WERI-Rb-1 (cell line): Measurements from ENCODE around the gene OLFM4.
"Not testable (repeated sequence)": the region's sequence is repeated elsewhere in the genome, so short reads cannot be mapped to it uniquely, and the experiment has no call there.

Experiments
- DNase-seq: peaks from one replicate; pipeline ENCODE4 v3.0.0-alpha.2; 2020
- H3K27ac ChIP-seq: fragments of 250-450 bp; sonication (Bioruptor Pico); 2 replicates; pipeline ENCODE4 v1.5.1; 2020; ENCODE audit warnings: mild to moderate bottlenecking, moderate library complexity
- H3K27me3 ChIP-seq: fragments of 250-450 bp; sonication (Bioruptor Pico); 2 replicates; pipeline ENCODE4 v1.5.1; 2021; ENCODE audit warnings: mild to moderate bottlenecking, low read depth, moderate library complexity; ENCODE audit not compliant: insufficient read depth, severe bottlenecking
- H3K36me3 ChIP-seq: fragments of 250-450 bp; sonication (Bioruptor Pico); 2 replicates; pipeline ENCODE4 v1.5.1; 2020; ENCODE audit warnings: mild to moderate bottlenecking, moderate library complexity
- H3K4me3 ChIP-seq: 2 replicates; pipeline ENCODE4 v1.5.1; 2011; ENCODE audit warnings: low read depth, mild to moderate bottlenecking, control low read depth, low read length
- H3K9me3 ChIP-seq: fragments of 250-450 bp; sonication (Bioruptor Pico); 2 replicates; pipeline ENCODE4 v1.5.1; 2021; ENCODE audit warnings: mild to moderate bottlenecking, moderate library complexity; ENCODE audit not compliant: severe bottlenecking
- TF ChIP-seq, protein P1 (sequence below): IDR thresholded peaks from 2 replicates; pipeline ENCODE4 v1.5.1; 2011; ENCODE audit warnings: low read depth, mild to moderate bottlenecking, control low read depth, inconsistent platforms, low read length

The OLFM4 gene

DNA sequence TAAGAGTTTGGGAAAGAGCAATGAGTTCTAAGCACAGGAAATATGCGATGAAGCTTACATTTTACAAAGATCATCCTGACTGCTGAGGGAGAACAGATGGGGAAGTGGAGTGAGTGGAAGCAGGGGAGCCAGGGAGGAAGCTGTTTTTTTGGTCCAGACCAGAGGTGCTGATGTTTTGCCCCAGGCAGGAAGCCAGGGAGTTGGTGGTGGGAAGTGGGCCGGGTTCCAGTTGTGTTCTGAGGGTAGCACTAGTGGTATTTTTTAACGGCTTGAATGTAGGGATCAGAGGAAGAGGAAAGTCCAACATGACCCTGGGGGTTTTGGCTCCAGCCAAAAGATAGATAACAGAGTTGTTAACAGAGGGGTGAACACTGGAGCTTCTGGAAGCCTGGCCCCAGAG lies 20.7 kb upstream of the OLFM4 start:
- TF ChIP-seq, protein P1, sequence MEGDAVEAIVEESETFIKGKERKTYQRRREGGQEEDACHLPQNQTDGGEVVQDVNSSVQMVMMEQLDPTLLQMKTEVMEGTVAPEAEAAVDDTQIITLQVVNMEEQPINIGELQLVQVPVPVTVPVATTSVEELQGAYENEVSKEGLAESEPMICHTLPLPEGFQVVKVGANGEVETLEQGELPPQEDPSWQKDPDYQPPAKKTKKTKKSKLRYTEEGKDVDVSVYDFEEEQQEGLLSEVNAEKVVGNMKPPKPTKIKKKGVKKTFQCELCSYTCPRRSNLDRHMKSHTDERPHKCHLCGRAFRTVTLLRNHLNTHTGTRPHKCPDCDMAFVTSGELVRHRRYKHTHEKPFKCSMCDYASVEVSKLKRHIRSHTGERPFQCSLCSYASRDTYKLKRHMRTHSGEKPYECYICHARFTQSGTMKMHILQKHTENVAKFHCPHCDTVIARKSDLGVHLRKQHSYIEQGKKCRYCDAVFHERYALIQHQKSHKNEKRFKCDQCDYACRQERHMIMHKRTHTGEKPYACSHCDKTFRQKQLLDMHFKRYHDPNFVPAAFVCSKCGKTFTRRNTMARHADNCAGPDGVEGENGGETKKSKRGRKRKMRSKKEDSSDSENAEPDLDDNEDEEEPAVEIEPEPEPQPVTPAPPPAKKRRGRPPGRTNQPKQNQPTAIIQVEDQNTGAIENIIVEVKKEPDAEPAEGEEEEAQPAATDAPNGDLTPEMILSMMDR: no peak
- no peak overlapping the region for H3K27ac ChIP-seq
- no peak overlapping the region for H3K4me3 ChIP-seq

DNA sequence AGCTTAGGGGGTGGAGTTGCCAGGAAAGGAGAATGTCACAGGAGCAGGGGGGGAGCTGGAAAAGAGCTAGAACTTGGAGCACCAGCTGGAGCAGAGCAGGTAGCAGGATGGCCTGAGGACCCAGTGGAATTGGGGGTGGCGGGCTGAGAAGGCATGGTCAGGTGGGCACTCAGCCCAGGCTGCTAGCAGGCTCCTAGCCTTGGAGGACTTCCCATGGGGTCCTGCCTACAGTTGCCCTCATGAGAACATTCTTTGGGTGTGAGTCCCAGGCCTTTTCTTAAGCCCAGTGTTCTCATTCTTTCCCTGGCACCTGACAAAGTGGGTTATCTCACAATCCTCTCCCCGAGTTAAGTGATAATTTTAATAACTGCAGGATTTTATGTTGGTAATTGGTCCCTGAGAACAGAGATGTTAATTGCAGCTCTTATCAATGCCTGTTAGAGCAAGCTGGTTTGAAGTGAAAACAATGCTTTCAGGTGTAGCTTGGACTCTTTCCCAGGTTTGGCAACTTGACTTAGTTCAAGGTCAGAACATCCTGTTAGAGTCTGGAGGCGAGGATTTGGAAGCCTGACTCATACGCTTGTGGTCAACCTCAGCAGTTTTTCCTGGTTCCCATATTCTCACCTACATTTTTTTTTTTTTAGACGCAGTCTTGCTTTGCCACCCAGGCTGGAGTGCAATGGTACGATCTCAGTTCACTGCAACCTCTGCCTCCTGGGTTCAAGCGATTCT lies 18.1 kb upstream of the OLFM4 start:
- Histone ChIP-seq H3K36me3 (no peaks in the 10 kb centered on the region), H3K4me3 (no peak overlapping the region), H3K27me3 (no peaks in the 10 kb centered on the region), H3K27ac (no peak overlapping the region), H3K9me3 (no peaks in the 10 kb centered on the region)
- DNase-seq: no peak
- TF ChIP-seq, protein P1: no peak

More for the DNA sequence above, 20.7 kb upstream of the OLFM4 start:
- H3K36me3 ChIP-seq: no peaks in the 10 kb centered on the region
- H3K27me3 ChIP-seq: no peaks in the 10 kb centered on the region
- H3K9me3 ChIP-seq: no peaks in the 10 kb centered on the region
- DNase-seq: no peak

DNA sequence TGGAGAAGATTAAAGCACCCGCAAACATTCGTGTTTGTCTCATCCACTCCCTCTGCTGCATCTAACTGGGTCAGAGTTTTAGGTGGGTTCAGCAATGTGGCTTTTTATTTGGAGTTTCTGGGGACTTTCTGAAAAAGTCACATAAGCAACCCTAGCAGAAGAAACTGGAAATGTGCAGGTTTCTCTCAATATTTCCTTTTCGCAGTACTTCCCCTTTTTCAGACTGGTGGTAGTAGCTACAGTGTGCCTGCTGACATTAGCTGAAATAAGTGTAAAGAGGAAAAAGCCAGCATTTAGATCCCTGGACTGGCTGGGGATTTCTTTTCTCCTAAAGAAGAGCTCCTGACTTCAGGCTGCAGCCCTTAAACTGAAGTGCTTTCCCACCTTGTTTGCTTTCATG lies 15.9 kb upstream of the OLFM4 start:
- TF ChIP-seq, protein P1: no peak
- no peak for DNase-seq
- H3K27ac ChIP-seq: no peak overlapping the region

DNA sequence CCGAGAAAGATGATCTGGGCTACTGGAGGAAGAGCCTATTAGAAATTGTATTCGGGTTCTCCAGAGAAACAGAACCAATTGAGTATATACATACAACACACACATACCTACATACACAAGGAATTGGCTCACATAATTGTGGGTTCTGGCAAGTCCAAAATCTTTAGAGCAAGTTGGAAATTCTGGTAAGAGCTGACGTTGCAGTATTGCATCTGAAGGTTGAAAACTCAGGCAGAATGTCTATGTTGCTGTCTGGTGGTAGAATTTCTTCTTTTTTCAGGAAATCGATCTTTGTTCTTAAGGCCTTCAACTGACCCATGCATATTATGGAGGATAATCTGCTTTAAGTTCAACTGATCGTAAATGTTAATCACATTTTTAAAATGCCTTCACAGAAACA lies 15.5 kb upstream of the OLFM4 start:
- Histone ChIP-seq H3K9me3 (no peaks in the 10 kb centered on the region), H3K4me3 (no peak overlapping the region), H3K36me3 (no peaks in the 10 kb centered on the region), H3K27me3 (no peaks in the 10 kb centered on the region), H3K27ac (no peak overlapping the region)
- TF ChIP-seq, protein P1: no peak
- no peak for DNase-seq

More for the DNA sequence above, 15.9 kb upstream of the OLFM4 start:
- Histone ChIP-seq H3K36me3 (no peaks in the 10 kb centered on the region), H3K4me3 (no peak overlapping the region), H3K27me3 (no peaks in the 10 kb centered on the region), H3K9me3 (no peaks in the 10 kb centered on the region)

DNA sequence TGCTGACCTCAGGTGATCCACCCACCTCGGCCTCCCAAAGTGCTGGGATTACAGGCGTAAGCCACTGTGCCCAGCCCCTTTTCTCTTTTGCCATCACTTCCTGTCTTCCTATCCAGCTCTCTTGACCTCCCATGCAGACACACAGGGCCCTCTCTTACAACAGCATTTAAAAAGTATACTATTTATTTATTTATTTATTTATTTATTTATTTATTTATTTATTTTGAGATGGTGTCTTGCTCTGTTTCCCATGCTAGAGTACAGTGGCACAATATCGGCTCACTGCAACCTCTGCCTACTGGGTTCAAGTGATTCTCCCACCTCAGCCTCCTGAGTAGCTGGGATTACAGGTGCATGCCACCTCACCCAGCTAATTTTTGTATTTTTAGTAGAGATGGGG lies 14.6 kb upstream of the OLFM4 start:
- not testable (repeated sequence) for H3K36me3 ChIP-seq, H3K4me3 ChIP-seq, DNase-seq, H3K27me3 ChIP-seq, H3K27ac ChIP-seq, H3K9me3 ChIP-seq

DNA sequence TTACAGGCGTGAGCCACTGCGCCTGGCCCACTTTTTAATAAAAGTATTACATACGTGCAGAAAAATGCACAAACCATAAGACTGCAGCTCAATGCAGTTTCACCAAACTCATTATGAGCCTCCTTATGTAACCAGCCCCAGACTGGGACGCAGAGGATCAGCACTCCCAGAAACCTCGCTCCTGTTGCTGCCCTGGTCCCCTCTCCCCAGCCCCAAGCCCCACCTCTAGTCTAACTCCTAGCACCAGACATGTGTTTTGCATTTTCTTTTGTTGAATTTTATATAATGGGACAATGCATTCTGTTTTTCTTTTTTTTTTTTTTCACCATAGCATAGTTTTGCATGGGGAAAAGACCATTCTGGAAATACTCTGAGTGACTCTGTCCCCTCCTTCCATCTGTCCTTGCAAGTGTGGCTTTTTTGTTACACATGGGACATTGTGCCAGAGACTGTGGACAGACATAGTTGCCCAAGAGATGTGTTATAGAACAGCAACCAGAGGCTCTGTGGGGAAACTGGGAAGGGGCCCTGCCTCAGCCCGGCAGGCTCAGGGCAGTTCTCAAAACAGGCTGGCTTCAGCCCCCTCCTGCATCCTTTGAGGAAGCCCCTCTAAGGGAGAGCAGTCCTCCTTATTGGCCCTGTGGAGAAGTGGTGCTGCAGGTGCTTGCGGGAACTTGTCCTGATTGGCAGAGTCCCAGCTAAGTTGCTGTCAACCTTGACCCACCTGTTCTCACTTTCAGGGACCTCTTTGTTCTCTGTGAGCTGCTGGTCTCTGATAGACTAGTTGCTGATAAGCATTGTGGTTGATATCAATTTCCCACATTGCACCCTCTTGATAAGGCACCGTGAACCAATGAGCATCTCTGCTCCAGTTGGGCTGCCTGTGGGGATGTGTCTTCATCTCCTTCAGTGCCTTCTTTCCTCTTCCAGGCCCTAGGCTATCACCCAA lies 13.8 kb upstream of the OLFM4 start:
- DNase-seq: no peak
- Histone ChIP-seq H3K4me3 (no peak overlapping the region), H3K27ac (no peak overlapping the region), H3K27me3 (no peaks in the 10 kb centered on the region), H3K36me3 (no peaks in the 10 kb centered on the region), H3K9me3 (no peaks in the 10 kb centered on the region)
- TF ChIP-seq, protein P1: no peak
